GM10248 (cell line): Measurements from ENCODE around the gene CSF1.
"Not testable (repeated sequence)": the region's sequence is repeated elsewhere in the genome, so short reads cannot be mapped to it uniquely, and the experiment has no call there.

Experiments used
- CTCF ChIA-PET: fragments of 300-600 bp; sonication (Branson Sonifier 250); formaldehyde crosslinking; extraction: SDS; loops from one replicate; lab custom pipeline; 2021; ENCODE audit warnings: antibody characterized with exemption; lab: Yijun Ruan, JAX
- POLR2A ChIA-PET: fragments of 350-650 bp; sonication (Branson Sonifier 250); formaldehyde crosslinking; extraction: SDS; loops from one replicate; lab custom pipeline; 2020; ENCODE audit warnings: antibody characterized with exemption; lab: Yijun Ruan, JAX
- DNase-seq: peaks from one replicate; pipeline ENCODE4 v3.0.0; 2012; ENCODE audit errors: extremely low spot score
- TF ChIP-seq, protein P1 (sequence below): IDR thresholded peaks from 2 replicates; pipeline ENCODE4 v1.5.1; 2012; ENCODE audit warnings: mild to moderate bottlenecking, low read depth; ENCODE audit errors: extremely low read depth, missing control alignments, control extremely low read depth

Gene CSF1

GRCh38 chr1:109878531-109879104 lies 32.0 kb upstream of the CSF1 start:
- TF ChIP-seq, protein P1, sequence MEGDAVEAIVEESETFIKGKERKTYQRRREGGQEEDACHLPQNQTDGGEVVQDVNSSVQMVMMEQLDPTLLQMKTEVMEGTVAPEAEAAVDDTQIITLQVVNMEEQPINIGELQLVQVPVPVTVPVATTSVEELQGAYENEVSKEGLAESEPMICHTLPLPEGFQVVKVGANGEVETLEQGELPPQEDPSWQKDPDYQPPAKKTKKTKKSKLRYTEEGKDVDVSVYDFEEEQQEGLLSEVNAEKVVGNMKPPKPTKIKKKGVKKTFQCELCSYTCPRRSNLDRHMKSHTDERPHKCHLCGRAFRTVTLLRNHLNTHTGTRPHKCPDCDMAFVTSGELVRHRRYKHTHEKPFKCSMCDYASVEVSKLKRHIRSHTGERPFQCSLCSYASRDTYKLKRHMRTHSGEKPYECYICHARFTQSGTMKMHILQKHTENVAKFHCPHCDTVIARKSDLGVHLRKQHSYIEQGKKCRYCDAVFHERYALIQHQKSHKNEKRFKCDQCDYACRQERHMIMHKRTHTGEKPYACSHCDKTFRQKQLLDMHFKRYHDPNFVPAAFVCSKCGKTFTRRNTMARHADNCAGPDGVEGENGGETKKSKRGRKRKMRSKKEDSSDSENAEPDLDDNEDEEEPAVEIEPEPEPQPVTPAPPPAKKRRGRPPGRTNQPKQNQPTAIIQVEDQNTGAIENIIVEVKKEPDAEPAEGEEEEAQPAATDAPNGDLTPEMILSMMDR = no peak
- DNase-seq = no peak
- ChIA-PET CTCF (no interaction called here), POLR2A (no interaction called here)

DNA sequence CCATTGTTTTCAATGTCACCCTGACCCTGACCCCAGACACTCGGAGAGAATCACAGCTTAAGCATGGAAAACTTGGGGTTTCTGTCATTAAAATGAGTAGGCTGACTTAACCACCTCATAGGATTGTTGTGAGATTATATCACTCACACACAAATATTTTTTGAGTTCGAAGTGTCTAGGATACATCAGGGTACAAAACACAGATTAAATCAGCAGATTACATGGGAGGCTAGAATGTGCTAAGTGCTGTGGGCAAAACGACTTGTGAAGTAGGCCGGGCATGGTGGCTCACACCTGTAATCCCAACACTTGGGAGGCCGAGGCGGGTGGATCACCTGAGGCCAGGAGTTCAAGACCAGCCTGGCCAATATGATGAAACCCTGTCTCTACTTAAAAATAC lies 31.3 kb upstream of the CSF1 start:
- POLR2A ChIA-PET, CTCF ChIA-PET: not testable (repeated sequence)

GRCh38 chr1:109879881-109880525 lies 30.6 kb upstream of the CSF1 start:
- ChIA-PET CTCF (interaction anchor here (0.8 to 1.3 kb wide), 5 partner anchors 38 to 105 kb away, joined by 3 to 5 read pairs (median 3); partner anchors contain the start of gene AHCYL1), POLR2A (no interaction called here)
- no peak for DNase-seq
- TF ChIP-seq, protein P1 = no peak

More for the DNA sequence above, 31.3 kb upstream of the CSF1 start:
- not testable (repeated sequence) for DNase-seq

DNA sequence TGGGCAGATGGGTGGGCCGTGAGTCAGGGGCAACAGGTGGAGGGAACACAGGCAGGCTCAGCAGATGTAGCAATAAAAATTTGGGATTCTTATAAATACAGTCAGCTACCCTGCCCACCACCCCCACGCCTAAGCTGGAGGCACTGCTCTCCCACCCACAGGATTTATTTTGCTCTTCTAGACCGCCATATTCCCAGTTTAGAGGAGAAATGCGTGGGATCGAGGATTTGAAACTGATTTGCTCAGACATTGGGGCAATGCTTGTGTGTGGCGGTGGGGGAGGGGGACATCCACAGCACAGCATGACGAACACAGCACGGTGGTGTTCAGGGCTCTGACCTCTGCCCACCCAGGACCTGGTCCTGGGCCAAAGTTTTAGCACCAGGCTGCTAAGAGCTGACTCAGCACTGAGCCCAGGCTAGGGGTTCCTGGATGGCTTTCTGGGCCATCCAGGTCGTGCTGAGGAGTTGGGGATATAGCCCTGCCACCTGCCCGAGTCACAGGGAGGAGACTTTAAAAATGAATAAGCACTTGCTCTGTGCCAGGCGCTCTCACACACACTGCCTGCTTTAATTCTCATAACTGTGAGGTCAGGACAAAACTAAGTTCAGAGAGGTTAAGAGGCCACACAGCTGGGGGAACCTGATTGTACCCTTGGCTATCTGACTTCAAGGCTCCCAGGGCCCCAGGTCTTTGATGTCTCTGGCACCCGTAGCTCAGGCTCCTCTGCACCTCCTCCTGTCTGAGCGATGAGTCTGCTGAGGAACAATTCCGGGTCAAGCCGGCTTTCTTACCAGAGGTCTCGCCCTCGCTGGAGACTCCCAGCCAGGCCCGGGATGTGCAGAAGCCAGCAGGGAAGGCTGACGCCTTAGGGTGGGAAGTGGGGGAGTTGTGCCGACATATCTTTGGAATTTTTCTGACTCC lies 29.4 kb upstream of the CSF1 start:
- no peak for DNase-seq
- TF ChIP-seq, protein P1 = no peak
- ChIA-PET CTCF (interaction anchor here (0.8 to 1.3 kb wide), 7 partner anchors 13 to 105 kb away, joined by 3 to 5 read pairs (median 3); partner anchors contain the start of gene AHCYL1), POLR2A (interaction anchor here (1.0 kb wide), 1 partner anchor 16 kb away, joined by 3 read pairs; no protein-coding TSS in a partner anchor)

GRCh38 chr1:109881906-109882287 lies 28.8 kb upstream of the CSF1 start:
- POLR2A ChIA-PET = no interaction called here
- CTCF ChIA-PET = interaction anchor here (0.9 to 1.1 kb wide), 2 partner anchors 14 to 22 kb away, joined by 3 read pairs; no protein-coding TSS in a partner anchor
- DNase-seq = no peak
- TF ChIP-seq, protein P1 = no peak

- CTCF ChIA-PET = interaction anchor here (0.9 to 1.1 kb wide), 3 partner anchors 8 to 22 kb away, joined by 3 read pairs; no protein-coding TSS in a partner anchor
- TF ChIP-seq, protein P1 = no peak
- POLR2A ChIA-PET = no interaction called here
- DNase-seq = no peak
Observed at GRCh38 chr1:109882288-109883245, 28.1 kb upstream of the CSF1 start.
